GM19372 (cell line): Measurements from ENCODE around the gene BIRC3.

Experiments used
- ATAC-seq: cut with Tn5 transposase; IDR thresholded peaks from one replicate; pipeline ENCODE4 v1.9.1; 2021; ENCODE audit warnings: mild to moderate bottlenecking, low read depth, moderate library complexity; ENCODE audit not compliant: unreplicated experiment

The BIRC3 gene

DNA sequence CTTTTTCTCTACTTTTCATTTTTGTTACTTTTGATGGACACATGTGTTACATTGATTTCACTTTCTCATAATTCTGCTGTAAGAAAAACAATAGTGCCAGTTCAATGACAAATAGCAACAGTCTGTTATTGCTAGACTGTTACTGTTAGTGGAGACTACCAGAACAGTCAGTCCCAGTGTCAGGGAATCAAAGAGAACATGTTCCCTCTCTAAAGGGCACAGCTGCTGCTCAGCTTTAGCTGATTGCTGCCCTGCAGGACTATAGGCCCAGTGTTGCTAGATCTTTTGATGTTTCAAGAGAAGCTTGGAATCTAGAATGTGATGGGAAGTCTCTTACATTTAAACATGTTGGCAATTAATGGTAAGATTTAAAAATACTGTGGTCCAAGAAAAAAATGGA, 3.4 kb downstream of the BIRC3 start:
- no peak for ATAC-seq

DNA sequence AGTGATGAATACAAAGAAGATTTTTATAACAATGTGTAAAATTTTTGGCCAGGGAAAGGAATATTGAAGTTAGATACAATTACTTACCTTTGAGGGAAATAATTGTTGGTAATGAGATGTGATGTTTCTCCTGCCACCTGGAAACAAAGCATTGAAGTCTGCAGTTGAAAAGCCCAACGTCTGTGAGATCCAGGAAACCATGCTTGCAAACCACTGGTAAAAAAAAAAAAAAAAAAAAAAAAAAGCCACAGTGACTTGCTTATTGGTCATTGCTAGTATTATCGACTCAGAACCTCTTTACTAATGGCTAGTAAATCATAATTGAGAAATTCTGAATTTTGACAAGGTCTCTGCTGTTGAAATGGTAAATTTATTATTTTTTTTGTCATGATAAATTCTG, 5.3 kb downstream of the BIRC3 start:
- ATAC-seq = no peak

DNA sequence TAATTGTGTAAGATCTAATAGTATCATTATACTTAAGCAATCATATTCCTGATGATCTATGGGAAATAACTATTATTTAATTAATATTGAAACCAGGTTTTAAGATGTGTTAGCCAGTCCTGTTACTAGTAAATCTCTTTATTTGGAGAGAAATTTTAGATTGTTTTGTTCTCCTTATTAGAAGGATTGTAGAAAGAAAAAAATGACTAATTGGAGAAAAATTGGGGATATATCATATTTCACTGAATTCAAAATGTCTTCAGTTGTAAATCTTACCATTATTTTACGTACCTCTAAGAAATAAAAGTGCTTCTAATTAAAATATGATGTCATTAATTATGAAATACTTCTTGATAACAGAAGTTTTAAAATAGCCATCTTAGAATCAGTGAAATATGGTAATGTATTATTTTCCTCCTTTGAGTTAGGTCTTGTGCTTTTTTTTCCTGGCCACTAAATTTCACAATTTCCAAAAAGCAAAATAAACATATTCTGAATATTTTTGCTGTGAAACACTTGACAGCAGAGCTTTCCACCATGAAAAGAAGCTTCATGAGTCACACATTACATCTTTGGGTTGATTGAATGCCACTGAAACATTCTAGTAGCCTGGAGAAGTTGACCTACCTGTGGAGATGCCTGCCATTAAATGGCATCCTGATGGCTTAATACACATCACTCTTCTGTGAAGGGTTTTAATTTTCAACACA, 6.4 kb downstream of the BIRC3 start:
- no peak for ATAC-seq

DNA sequence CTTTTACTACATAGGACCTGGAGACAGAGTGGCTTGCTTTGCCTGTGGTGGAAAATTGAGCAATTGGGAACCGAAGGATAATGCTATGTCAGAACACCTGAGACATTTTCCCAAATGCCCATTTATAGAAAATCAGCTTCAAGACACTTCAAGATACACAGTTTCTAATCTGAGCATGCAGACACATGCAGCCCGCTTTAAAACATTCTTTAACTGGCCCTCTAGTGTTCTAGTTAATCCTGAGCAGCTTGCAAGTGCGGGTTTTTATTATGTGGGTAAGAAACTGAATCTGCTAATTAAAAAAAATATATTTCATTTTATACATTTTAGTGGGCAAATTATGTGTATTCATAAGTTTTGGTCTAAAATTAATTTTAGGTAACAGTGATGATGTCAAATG, 7.8 kb downstream of the BIRC3 start:
- ATAC-seq = no peak

DNA sequence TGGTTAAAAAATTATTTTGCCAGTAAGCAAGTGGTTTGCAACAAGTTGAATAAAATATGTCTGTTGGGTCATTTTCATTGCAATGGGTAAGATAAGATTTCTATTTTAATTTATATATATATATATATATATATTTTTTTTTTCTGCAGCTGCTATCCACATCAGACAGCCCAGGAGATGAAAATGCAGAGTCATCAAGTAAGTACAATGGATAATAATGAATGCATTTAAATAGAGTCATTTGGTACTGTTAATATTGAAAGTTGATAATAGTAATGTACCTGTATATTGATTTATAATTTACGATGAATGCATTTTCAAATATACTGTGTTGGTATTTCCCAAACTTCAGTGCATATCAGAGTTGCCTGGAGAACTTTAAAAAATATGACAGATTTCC, 11.5 kb downstream of the BIRC3 start:
- ATAC-seq = no peak

DNA sequence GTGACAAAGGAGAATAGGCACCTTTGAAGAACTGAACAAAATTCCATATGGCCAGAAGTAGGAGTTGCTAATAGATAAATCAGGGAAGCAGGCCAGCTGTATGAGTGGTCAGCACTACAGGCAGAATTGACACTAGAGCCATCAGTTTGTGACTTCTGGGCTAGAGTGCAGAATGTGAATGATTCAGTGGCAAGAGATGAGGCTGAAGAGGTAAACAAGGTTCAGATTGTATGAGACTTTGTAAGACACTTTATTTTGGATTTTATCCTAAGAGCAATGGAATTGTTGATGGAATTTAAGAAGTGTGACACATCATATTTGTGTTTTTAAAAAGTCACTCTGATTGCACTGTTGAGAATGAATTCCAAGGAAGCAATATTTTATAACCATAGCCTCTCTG, 12.9 kb downstream of the BIRC3 start:
- ATAC-seq = no peak

DNA sequence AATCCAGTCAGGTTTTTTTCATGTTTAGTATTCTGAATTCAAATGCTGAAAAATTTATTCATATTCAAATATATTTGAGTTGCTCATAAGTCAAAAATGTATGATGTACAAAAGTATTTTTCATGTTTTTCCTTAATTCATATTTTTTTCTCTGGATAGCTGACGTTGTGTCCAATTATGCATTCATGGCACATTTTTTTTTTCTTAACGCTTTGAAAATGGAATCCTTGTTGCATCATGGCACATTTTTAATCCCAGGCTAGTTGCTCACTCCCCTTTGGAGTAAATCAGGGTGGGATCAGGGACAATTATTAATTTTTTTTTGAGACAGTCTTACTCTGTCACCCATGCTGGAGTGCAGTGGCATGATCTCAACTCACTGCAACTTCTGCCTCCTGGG, 14.1 kb downstream of the BIRC3 start:
- ATAC-seq = no peak

DNA sequence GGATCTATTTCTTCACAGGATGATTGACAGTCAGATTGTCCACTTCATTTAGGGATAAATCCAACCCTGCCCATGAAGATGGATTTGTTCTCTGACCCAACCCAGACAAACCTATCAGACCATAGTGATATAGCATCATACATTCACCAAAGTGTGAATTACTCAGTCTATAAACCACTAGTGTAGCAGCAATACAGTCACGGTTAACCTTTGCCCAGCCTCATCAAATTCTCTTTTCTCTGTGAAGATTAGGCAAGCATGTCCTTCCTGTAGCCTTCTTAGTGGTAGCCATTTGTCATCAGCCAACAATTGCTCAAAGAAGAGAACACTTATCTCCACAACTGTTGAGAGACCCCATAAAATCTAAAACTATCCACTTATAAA, 15.3 kb downstream of the BIRC3 start:
- ATAC-seq = no peak

DNA sequence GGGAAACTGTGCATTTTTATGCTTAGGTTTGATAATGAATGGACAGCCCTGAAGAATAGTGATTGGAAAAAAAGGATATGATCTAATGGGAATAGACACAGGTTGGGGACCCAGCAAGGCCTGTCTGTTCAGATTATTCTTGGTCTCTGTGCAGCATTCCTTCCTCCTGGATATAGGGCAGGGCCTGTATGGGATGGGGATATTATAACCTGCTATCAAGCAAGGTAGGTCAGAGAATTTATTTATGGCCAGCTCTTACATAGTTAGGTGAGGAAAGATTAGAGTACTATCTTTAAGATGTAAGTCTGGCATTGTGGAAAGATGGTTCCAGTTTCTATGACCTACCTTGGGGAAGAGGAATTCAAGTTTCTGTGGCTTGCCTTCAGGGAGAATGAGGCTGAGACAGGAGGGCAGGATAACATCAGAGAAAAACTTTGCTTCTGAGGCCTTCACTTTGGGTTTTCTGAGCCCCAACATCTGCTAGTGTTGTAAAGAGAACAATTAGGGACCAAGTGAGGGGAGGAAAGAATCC, 21.3 kb downstream of the BIRC3 start:
- no peak for ATAC-seq

DNA sequence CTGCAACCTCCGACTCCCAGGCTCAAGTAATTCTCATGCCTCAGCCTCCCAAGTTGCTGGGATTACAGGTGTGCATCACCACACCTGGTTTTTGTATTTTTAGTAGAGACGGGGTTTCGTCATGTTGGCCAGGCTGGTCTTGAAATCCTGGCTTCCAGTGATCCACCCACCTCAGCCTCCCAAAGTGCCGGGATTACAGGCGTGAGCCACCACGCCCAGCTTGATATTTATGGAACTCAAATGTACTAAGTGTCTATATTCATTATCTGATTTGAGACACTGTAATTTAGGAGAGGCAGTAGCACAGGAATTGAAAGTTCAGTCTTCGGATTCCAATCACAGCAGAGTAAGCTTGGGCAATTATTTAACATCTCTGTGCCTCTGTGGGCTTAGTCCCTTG, 24.0 kb downstream of the BIRC3 start:
- ATAC-seq = peak; percentile 14

DNA sequence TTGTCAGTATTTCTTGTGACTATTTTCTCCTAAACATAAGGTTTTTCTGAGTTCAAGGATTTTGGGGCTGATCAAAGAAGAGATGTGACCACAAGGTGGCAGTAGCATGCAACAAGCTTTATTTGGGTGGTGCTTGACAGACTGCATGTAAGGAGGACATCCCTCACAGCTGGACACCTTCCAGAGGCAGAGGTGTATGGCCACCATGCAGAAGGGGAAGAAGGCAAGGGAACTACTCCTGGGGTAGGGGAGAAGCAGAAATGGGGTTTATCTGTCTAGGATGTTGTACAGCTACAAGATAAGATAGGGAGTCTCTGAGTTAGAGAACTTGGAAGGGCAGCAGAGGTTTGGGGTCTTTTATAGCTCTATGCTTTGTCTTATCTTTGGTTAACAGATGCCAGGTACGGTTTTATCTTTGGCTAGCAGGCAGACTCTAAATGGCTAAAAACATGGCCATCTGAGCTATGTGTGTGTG, 24.6 kb downstream of the BIRC3 start:
- peak; percentile 49 for ATAC-seq

DNA sequence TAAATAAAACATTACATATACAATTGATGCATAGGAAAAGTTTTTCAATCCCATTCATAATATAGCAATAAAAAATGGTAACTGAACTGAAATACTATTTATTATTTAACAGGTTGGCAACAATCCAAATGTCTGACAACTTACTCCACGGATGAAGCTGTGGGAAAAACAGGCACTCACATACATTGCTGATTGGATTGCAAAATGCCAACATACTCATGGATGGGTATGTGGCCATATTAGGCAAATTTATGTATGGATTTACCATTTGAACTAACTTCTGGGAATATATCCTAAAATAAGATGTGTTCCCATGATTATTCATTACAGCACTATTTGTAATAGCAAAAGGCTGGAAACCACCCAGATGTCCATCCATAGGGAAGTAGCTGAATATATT, 26.5 kb downstream of the BIRC3 start:
- no peak for ATAC-seq

DNA sequence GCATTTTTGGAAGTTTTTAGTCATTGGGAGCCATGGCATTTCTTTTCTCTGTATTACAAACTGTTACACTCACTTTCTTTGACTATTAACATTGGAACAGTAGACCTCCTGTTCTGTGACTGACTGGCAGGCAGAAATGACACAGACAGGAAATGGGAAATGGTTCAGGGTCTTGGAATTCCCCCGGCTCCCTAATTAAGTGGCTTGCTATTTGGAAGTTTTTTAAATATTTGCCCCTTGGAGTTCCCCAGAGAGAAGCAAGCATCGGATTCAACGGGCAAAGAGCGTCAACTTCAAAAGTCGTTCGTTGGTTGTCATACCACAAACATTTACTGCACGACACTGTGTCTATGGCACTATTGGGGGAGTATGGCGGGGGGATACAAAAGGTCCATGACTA, 28.6 kb downstream of the BIRC3 start:
- no peak for ATAC-seq

DNA sequence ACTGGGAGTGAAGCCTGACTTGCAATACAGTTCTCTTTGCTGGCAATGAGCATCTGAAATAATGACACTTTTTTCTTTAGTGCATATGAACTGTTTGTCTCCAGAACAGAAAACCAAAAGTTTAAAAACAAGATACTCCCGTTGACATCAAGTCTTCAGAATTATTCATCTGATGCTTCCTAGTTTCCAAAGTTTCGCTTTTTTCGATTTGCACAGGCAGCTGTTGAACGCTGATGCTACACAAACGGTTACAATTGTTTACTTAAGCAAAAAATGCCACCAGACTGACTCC, 29.1 kb downstream of the BIRC3 start:
- ATAC-seq = no peak

DNA sequence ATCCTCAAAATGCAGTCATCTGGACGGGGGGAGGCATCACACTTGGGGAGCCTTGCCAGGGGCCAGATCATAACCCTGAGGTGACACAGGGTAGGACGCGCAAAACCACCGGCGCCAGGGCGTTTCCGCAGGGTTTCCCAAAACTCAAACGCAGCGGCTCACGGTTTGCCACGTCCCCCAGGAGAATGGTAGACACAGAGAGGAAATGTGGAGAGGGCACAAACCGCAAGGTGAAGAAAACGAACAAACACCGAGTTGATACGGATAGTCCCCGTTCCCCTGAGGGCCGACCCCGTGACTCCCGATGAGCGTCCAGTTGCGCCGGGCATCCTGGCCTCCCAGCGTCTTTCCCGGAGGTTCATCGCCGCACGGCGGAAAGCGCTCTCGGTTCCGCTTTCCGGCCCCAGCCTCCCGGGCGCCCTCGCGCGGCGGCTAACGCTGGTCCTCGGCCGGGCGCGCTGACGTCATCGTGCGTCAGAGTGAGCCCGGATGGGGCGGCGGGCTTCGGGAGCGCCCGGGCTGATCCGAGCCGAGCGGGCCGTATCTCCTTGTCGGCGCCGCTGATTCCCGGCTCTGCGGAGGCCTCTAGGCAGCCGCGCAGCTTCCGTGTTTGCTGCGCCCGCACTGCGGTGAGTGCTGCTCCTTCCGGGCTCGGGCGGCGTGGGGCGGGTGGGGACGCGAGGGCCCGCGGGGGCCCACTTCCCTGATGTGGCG, 29.6 kb downstream of the BIRC3 start, which contains the start of gene BIRC2:
TSS of gene BIRC2 (plus strand) at position 467 of the 714 bp plus-strand sequence. CDS start 2,641 bp downstream, outside the sequence.
- ATAC-seq = peak; percentile 91

DNA sequence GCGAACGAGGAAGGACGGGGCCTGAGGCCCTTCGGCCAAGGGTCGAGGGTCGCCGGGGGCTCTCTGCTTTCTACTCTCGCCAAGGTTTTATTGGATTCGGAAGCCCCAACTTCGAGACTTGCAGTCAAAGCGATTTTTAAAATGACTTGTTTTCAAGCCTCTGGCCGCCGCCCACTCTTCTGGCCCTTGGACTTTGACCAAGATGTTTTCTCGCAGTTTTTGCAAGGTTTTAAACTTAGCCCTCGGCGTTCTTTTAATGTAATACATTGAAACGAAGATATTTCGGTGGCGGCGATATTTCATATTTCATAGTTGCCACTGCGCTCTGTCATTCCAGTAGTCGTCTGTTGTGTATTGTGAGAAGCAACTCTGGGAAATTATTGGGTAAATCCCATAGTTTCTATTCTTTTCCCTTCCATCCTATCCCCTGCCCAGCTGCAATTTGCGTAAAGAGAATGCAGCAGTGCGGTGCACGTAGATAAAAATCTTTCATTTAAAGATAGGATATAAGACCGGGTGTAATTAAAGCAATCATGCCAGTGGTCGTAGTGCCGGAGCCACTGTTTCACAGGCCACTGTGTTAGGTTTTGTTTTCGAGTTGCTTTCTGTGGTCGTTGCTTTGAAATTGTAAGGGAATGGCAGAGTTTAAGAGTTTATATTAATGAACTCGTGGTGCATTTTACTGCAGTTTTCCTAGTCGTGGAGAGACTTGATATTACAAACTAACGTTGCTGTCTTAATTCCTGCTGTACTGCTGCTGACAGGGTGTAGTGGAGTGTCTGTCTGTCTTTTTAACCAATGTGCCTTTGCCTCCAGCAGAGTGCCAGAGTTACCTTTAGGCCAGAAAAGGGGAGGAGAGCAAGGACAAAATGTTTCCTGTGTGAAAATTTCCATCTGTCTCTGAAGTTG, 30.4 kb downstream of the BIRC3 start:
- peak; percentile 23 for ATAC-seq

DNA sequence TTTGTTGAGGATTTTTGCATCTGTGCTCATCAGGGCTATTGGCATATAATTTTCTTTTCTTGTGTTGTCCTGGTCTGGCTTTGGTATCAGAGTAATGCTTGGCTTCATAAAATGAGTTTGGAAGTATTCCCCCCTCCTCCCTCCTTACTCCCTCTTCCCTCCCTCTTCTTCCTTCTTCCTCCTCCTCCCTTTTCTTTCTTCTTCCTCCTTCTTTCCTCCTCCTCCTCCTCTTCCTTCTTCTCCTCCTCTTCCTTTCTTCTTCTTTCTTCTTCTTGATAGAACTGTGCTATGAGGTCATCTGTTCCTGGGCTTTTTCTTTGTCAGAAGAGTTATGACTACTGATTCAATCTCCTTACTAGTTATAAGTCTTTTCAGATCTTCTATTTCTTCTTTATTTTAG, 39.8 kb downstream of the BIRC3 start:
- ATAC-seq = no peak

DNA sequence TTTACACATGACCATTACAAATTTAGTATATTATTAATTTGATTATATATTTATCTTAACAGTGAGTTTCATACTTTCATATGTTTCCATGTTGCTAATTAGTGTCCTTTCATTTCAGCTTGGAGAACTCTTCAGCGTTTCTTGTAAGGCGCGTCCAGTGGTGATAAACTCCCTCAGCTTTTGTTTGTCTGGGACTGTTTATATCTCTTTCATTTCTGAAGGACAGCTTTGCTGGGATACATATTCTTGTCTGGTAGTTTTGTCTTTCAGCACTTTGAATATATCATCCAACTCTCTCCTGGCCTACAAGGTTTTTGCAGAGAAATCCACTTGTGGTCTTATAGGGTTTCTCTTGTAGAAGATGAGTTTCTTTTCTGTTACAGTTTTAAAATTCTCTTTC, 42.1 kb downstream of the BIRC3 start:
- ATAC-seq = no peak

DNA sequence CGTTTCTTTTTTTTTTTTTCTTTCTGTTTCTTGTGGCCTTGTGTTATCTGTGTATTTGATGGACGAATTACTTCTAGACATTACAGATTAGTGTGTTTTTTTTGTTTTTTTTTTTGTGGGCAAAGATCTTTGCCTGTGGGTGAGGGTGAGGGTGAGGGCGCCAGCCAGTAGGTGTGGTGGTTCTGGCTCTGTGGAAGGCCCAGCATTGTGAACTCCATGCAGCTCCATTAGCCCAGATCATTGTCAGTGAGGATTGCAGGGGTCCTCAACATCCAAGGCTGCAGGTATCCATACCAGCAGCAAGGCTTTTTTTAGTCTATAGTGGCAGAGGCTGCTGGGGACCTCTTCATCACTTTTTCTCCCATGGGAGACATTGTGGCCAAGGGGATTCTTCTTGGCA, 43.4 kb downstream of the BIRC3 start:
- ATAC-seq = no peak

DNA sequence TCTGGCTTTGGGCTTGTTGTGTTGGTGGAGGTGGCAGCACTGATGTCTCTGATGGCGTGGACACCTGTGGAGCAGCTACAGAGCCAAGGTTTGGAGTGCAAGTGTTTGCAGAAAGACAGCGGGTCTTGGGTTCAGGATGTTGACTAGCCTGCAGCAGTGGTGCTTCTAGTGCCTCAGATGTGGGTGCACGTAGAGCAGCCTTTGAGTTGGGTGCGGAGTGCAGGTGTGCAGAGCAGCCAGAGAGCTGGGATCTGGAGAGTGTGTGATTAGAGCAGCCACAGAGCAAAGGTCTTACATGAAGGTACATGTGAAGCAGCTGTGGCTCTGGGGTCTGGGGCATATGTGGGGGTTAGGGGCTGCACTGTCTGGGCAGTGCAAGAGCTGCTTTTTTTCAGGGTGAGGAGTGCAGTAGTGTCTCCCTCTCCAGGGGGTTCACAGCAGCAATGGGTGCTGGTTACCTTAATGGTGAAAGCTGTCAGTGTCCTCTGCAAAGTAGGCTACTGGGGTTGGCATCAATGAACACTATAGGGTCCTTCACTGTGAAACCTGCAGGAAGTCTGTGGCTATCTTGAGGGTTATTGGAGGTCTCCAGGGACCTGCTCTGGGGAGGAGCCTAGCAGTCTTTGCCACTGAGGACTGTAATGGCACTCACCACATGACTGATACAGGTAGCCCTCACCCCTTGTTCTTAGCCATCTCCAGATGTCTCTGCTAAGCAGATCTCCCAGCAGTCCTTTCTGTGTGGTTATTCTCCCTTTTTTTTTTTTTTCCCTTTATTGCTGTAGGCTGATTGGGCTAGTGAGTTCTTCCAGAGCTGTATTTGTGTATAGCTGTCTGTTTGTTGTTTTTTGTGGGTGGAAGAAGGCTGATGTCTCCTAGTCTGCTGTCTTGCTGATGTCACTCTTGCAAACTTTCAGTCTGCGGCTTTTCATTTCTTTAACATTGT, 44.1 kb downstream of the BIRC3 start:
- ATAC-seq = peak; percentile 64
